ENCODE measurements around the gene PNKD. TPM values are rescaled to one million over a fixed set of nuclear protein-coding genes. Genes with fewer than 3 reads are reported as not detected.

PNKD gene
- total RNA-seq, 1 experiment from 2014 or later, result 49.8 TPM

DNA sequence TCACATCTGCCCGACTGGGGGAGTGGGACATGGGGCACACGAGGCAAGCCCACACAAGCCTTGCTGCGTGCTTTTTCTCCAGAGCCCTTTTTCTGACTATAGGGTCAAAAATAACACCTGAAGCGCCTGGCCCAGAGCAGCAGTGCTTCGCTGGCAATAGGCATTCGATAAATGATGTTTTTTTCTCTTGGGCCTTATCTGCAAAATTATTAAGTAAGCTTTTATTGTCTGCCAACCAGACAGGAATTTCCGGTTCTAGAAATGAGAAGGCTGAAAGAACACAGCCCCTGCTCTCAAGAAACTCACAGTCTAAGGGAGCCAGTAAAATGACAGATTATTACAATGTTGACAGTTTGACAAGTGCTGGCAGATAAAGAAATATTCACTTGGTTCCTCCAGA lies 24.7 kb downstream of the PNKD start (continued):
- TF ChIP-seq, protein P1, sequence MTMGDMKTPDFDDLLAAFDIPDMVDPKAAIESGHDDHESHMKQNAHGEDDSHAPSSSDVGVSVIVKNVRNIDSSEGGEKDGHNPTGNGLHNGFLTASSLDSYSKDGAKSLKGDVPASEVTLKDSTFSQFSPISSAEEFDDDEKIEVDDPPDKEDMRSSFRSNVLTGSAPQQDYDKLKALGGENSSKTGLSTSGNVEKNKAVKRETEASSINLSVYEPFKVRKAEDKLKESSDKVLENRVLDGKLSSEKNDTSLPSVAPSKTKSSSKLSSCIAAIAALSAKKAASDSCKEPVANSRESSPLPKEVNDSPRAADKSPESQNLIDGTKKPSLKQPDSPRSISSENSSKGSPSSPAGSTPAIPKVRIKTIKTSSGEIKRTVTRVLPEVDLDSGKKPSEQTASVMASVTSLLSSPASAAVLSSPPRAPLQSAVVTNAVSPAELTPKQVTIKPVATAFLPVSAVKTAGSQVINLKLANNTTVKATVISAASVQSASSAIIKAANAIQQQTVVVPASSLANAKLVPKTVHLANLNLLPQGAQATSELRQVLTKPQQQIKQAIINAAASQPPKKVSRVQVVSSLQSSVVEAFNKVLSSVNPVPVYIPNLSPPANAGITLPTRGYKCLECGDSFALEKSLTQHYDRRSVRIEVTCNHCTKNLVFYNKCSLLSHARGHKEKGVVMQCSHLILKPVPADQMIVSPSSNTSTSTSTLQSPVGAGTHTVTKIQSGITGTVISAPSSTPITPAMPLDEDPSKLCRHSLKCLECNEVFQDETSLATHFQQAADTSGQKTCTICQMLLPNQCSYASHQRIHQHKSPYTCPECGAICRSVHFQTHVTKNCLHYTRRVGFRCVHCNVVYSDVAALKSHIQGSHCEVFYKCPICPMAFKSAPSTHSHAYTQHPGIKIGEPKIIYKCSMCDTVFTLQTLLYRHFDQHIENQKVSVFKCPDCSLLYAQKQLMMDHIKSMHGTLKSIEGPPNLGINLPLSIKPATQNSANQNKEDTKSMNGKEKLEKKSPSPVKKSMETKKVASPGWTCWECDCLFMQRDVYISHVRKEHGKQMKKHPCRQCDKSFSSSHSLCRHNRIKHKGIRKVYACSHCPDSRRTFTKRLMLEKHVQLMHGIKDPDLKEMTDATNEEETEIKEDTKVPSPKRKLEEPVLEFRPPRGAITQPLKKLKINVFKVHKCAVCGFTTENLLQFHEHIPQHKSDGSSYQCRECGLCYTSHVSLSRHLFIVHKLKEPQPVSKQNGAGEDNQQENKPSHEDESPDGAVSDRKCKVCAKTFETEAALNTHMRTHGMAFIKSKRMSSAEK (CRISPR knock-in tag; IDR thresholded peaks at IDR 0.05; ENCODE audit: borderline replicate concordance), result no peak
- TF ChIP-seq NFYB (CRISPR knock-in tag; conservative IDR thresholded peaks at IDR 0.05; ENCODE audit: low read depth) (no peak), GRHL2 (CRISPR knock-in tag; IDR thresholded peaks at IDR 0.05; ENCODE audit: insufficient replicate concordance, severe bottlenecking) (no peak), ZNF317 (CRISPR knock-in tag; IDR thresholded peaks at IDR 0.05; ENCODE audit: borderline replicate concordance, low read depth) (no peak), CREB1 (CRISPR knock-in tag; IDR thresholded peaks at IDR 0.05) (no peak)
- TF ChIP-seq, protein P2, sequence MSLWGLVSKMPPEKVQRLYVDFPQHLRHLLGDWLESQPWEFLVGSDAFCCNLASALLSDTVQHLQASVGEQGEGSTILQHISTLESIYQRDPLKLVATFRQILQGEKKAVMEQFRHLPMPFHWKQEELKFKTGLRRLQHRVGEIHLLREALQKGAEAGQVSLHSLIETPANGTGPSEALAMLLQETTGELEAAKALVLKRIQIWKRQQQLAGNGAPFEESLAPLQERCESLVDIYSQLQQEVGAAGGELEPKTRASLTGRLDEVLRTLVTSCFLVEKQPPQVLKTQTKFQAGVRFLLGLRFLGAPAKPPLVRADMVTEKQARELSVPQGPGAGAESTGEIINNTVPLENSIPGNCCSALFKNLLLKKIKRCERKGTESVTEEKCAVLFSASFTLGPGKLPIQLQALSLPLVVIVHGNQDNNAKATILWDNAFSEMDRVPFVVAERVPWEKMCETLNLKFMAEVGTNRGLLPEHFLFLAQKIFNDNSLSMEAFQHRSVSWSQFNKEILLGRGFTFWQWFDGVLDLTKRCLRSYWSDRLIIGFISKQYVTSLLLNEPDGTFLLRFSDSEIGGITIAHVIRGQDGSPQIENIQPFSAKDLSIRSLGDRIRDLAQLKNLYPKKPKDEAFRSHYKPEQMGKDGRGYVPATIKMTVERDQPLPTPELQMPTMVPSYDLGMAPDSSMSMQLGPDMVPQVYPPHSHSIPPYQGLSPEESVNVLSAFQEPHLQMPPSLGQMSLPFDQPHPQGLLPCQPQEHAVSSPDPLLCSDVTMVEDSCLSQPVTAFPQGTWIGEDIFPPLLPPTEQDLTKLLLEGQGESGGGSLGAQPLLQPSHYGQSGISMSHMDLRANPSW (CRISPR knock-in tag; conservative IDR thresholded peaks at IDR 0.05; ENCODE audit: low read depth), result no peak

DNA sequence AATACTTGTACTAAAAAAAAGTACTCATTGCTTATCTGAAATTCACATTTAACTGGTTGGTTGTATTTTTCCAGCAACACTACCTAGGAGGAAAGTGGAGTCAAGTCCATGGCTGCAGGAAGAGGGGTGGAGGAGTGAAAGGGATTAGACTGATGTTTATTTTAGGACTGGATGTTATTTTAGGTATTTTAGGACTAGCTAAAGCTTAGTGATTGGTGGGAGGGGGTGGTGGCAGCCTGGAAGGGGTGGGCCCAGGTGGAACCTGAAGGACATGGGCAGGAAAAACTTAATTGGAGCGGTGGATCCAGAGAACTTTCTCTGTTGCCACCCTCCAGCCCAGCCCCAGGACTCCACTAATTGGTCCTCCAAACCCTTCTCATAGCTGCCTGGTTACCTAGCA lies 25.9 kb downstream of the PNKD start:
- POLR2A ChIA-PET, result interaction anchor here (1.2 kb wide), 1 partner anchor 26 kb away, joined by 3 read pairs; the partner anchor contains the start of genes AAMP and PNKD
- Mint-ChIP-seq H3K9me3 (no peaks in the 10 kb centered on the region), H3K27me3 (ENCODE audit: low read depth) (peaks cover 4% of the 10 kb centered on the region; the same call in 1 of the 2 replicates), H3K36me3 (no peaks in the 10 kb centered on the region), H3K4me1 (peaks cover 36% of the 10 kb centered on the region), H3K27ac (no peak overlapping the region), H3K4me3 (no peak overlapping the region)
- ATAC-seq (no peak), DNase-seq (ENCODE audit: low spot score) (no peak)
- CTCF ChIA-PET, result interaction anchor here (0.8 to 3.6 kb wide), 4 partner anchors 61 to 100 kb away, joined by 3 to 17 read pairs (median 10); partner anchors contain the start of gene CATIP
- TF ChIP-seq MYBL2 (CRISPR knock-in tag; IDR thresholded peaks at IDR 0.05), result no peak
- no peak for TF ChIP-seq PRRX2 (CRISPR knock-in tag; IDR thresholded peaks at IDR 0.05)
- no peak for TF ChIP-seq ZBTB21 (CRISPR knock-in tag; IDR thresholded peaks at IDR 0.05; ENCODE audit: borderline replicate concordance)
- TF ChIP-seq FOXJ3 (CRISPR knock-in tag; IDR thresholded peaks at IDR 0.05; ENCODE audit: borderline replicate concordance), result no peak
- TF ChIP-seq ZNF219 (CRISPR knock-in tag; IDR thresholded peaks at IDR 0.05; ENCODE audit: borderline replicate concordance), result no peak
- TF ChIP-seq, protein P3, sequence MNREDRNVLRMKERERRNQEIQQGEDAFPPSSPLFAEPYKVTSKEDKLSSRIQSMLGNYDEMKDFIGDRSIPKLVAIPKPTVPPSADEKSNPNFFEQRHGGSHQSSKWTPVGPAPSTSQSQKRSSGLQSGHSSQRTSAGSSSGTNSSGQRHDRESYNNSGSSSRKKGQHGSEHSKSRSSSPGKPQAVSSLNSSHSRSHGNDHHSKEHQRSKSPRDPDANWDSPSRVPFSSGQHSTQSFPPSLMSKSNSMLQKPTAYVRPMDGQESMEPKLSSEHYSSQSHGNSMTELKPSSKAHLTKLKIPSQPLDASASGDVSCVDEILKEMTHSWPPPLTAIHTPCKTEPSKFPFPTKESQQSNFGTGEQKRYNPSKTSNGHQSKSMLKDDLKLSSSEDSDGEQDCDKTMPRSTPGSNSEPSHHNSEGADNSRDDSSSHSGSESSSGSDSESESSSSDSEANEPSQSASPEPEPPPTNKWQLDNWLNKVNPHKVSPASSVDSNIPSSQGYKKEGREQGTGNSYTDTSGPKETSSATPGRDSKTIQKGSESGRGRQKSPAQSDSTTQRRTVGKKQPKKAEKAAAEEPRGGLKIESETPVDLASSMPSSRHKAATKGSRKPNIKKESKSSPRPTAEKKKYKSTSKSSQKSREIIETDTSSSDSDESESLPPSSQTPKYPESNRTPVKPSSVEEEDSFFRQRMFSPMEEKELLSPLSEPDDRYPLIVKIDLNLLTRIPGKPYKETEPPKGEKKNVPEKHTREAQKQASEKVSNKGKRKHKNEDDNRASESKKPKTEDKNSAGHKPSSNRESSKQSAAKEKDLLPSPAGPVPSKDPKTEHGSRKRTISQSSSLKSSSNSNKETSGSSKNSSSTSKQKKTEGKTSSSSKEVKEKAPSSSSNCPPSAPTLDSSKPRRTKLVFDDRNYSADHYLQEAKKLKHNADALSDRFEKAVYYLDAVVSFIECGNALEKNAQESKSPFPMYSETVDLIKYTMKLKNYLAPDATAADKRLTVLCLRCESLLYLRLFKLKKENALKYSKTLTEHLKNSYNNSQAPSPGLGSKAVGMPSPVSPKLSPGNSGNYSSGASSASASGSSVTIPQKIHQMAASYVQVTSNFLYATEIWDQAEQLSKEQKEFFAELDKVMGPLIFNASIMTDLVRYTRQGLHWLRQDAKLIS (CRISPR knock-in tag; IDR thresholded peaks at IDR 0.05; ENCODE audit: borderline replicate concordance), result no peak
- TF ChIP-seq, protein P4, sequence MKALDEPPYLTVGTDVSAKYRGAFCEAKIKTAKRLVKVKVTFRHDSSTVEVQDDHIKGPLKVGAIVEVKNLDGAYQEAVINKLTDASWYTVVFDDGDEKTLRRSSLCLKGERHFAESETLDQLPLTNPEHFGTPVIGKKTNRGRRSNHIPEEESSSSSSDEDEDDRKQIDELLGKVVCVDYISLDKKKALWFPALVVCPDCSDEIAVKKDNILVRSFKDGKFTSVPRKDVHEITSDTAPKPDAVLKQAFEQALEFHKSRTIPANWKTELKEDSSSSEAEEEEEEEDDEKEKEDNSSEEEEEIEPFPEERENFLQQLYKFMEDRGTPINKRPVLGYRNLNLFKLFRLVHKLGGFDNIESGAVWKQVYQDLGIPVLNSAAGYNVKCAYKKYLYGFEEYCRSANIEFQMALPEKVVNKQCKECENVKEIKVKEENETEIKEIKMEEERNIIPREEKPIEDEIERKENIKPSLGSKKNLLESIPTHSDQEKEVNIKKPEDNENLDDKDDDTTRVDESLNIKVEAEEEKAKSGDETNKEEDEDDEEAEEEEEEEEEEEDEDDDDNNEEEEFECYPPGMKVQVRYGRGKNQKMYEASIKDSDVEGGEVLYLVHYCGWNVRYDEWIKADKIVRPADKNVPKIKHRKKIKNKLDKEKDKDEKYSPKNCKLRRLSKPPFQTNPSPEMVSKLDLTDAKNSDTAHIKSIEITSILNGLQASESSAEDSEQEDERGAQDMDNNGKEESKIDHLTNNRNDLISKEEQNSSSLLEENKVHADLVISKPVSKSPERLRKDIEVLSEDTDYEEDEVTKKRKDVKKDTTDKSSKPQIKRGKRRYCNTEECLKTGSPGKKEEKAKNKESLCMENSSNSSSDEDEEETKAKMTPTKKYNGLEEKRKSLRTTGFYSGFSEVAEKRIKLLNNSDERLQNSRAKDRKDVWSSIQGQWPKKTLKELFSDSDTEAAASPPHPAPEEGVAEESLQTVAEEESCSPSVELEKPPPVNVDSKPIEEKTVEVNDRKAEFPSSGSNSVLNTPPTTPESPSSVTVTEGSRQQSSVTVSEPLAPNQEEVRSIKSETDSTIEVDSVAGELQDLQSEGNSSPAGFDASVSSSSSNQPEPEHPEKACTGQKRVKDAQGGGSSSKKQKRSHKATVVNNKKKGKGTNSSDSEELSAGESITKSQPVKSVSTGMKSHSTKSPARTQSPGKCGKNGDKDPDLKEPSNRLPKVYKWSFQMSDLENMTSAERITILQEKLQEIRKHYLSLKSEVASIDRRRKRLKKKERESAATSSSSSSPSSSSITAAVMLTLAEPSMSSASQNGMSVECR (CRISPR knock-in tag; IDR thresholded peaks at IDR 0.05; ENCODE audit: borderline replicate concordance), result no peak
- TF ChIP-seq, protein P5, sequence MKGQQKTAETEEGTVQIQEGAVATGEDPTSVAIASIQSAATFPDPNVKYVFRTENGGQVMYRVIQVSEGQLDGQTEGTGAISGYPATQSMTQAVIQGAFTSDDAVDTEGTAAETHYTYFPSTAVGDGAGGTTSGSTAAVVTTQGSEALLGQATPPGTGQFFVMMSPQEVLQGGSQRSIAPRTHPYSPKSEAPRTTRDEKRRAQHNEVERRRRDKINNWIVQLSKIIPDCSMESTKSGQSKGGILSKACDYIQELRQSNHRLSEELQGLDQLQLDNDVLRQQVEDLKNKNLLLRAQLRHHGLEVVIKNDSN (CRISPR knock-in tag; IDR thresholded peaks at IDR 0.05), result no peak
- TF ChIP-seq FOXP1 (CRISPR knock-in tag; IDR thresholded peaks at IDR 0.05; ENCODE audit: borderline replicate concordance), result no peak
- TF ChIP-seq SMAD3 (CRISPR knock-in tag; IDR thresholded peaks at IDR 0.05; ENCODE audit: borderline replicate concordance), result no peak
- no peak for TF ChIP-seq TCF7 (CRISPR knock-in tag; IDR thresholded peaks at IDR 0.05; ENCODE audit: low read depth)
- no peak for TF ChIP-seq ELF4 (CRISPR knock-in tag; IDR thresholded peaks at IDR 0.05; ENCODE audit: low read depth)
- TF ChIP-seq ATF1 (CRISPR knock-in tag; IDR thresholded peaks at IDR 0.05), result no peak

Measured in WTC11 (cell line).